HEK293 (cell line): ENCODE results near the gene CCDC57.

Experiments
- CTCF ChIA-PET: fragments of 350-600 bp; formaldehyde crosslinking; extraction: SDS; loops from one replicate; lab custom pipeline; 2021; ENCODE audit warnings: antibody characterized with exemption; lab: Yijun Ruan, JAX
- POLR2A ChIA-PET: fragments of 300-600 bp; formaldehyde crosslinking; extraction: SDS; loops from one replicate; lab custom pipeline; 2020; ENCODE audit warnings: antibody characterized with exemption, inconsistent platforms; lab: Yijun Ruan, JAX
- H3K27ac ChIP-seq: fragments of 200-500 bp; sonication (Bioruptor generic); 2 replicates; pipeline ENCODE4 v1.5.1; 2014; ENCODE audit warnings: low read depth, low read length, control low read depth, inconsistent platforms; ENCODE audit errors: extremely low read depth
- H3K36me3 ChIP-seq, 2 experiments: fragments of 200-500 bp in 1 of 2; sonication (Bioruptor generic) in 1 of 2; 1 replicate in 1 of 2; 2 replicates in 1 of 2; pipeline ENCODE4 v1.5.1; 2014 to 2017; ENCODE audit warnings: inconsistent platforms in 2 of 2, low read length in 2 of 2; ENCODE audit not compliant: control insufficient read depth in 2 of 2, insufficient read depth in 1 of 2
- H3K4me1 ChIP-seq: fragments of 200-500 bp; sonication (Bioruptor generic); 2 replicates; pipeline ENCODE4 v1.5.1; 2014; ENCODE audit warnings: mild to moderate bottlenecking, low read length, inconsistent platforms; ENCODE audit not compliant: control insufficient read depth, insufficient read depth
- H3K4me3 ChIP-seq: 2 replicates; pipeline ENCODE4 v1.5.1; 2011; ENCODE audit warnings: low read depth, mild to moderate bottlenecking, control low read depth, low read length, moderate library complexity
- H3K9me3 ChIP-seq: fragments of 200-500 bp; sonication (Bioruptor generic); 2 replicates; pipeline ENCODE4 v1.5.1; 2014; ENCODE audit warnings: low read depth, low read length, inconsistent platforms; ENCODE audit not compliant: control insufficient read depth, insufficient read depth
- BCL11B ChIP-seq: fragments of 450-650 bp; formaldehyde crosslinking; IDR thresholded peaks from 2 replicates; pipeline ENCODE4 v1.5.1; 2016; ENCODE audit warnings: low read depth, missing biosample characterization, missing genetic modification characterization
- GLIS2 ChIP-seq: fragments of 450-650 bp; formaldehyde crosslinking; IDR thresholded peaks from 2 replicates; pipeline ENCODE4 v1.5.1; 2016; ENCODE audit warnings: missing biosample characterization, missing genetic modification characterization
- HIC1 ChIP-seq: fragments of 450-650 bp; formaldehyde crosslinking; IDR thresholded peaks from 2 replicates; pipeline ENCODE4 v1.5.1; 2016; ENCODE audit warnings: missing biosample characterization, missing genetic modification characterization
- KLF1 ChIP-seq: fragments of 450-650 bp; formaldehyde crosslinking; IDR thresholded peaks from 2 replicates; pipeline ENCODE4 v1.5.1; 2016; ENCODE audit warnings: missing biosample characterization, missing genetic modification characterization
- KLF8 ChIP-seq: fragments of 450-650 bp; formaldehyde crosslinking; IDR thresholded peaks from 2 replicates; pipeline ENCODE4 v1.5.1; 2016; ENCODE audit warnings: missing biosample characterization, missing genetic modification characterization
- PRDM6 ChIP-seq: fragments of 450-650 bp; formaldehyde crosslinking; IDR thresholded peaks from 2 replicates; pipeline ENCODE4 v1.5.1; 2017; ENCODE audit warnings: missing biosample characterization, missing genetic modification characterization
- WT1 ChIP-seq: fragments of 450-650 bp; formaldehyde crosslinking; IDR thresholded peaks from 2 replicates; pipeline ENCODE4 v1.5.1; 2016; ENCODE audit warnings: missing biosample characterization, missing genetic modification characterization
- ZBTB20 ChIP-seq: fragments of 450-650 bp; formaldehyde crosslinking; IDR thresholded peaks from 2 replicates; pipeline ENCODE4 v1.5.1; 2016; ENCODE audit warnings: missing biosample characterization, missing genetic modification characterization
- ZFHX2 ChIP-seq: fragments of 450-650 bp; formaldehyde crosslinking; conservative IDR thresholded peaks from 2 replicates; pipeline ENCODE4 v1.5.1; 2016; ENCODE audit warnings: missing biosample characterization, missing genetic modification characterization
- ZIC2 ChIP-seq: fragments of 450-650 bp; formaldehyde crosslinking; IDR thresholded peaks from 2 replicates; pipeline ENCODE4 v1.5.1; 2016; ENCODE audit warnings: missing biosample characterization, missing genetic modification characterization
- ZNF112 ChIP-seq: fragments of 450-650 bp; formaldehyde crosslinking; IDR thresholded peaks from 2 replicates; pipeline ENCODE4 v1.5.0; 2017; ENCODE audit warnings: missing biosample characterization, missing genetic modification characterization
- ZNF341 ChIP-seq: fragments of 450-650 bp; formaldehyde crosslinking; IDR thresholded peaks from 2 replicates; pipeline ENCODE4; 2016; ENCODE audit warnings: low read depth, missing biosample characterization, missing genetic modification characterization
- ZNF398 ChIP-seq: fragments of 450-650 bp; formaldehyde crosslinking; IDR thresholded peaks from 2 replicates; pipeline ENCODE4 v1.5.1; 2017; ENCODE audit warnings: missing biosample characterization, missing genetic modification characterization
- ZNF423 ChIP-seq: fragments of 450-650 bp; formaldehyde crosslinking; IDR thresholded peaks from 2 replicates; pipeline ENCODE4 v1.5.1; 2016; ENCODE audit warnings: missing biosample characterization, missing genetic modification characterization
- ZNF48 ChIP-seq: fragments of 450-650 bp; formaldehyde crosslinking; IDR thresholded peaks from 2 replicates; pipeline ENCODE4 v1.5.1; 2016; ENCODE audit warnings: missing biosample characterization, missing genetic modification characterization
- ZNF530 ChIP-seq: fragments of 450-650 bp; formaldehyde crosslinking; IDR thresholded peaks from 2 replicates; pipeline ENCODE4 v1.5.1; 2016; ENCODE audit warnings: low read depth, missing biosample characterization, missing genetic modification characterization
- ZNF558 ChIP-seq: fragments of 450-650 bp; formaldehyde crosslinking; IDR thresholded peaks from 2 replicates; pipeline ENCODE4 v1.5.1; 2016; ENCODE audit warnings: missing biosample characterization, missing genetic modification characterization
- ZNF580 ChIP-seq: fragments of 450-650 bp; formaldehyde crosslinking; IDR thresholded peaks from 2 replicates; pipeline ENCODE4 v1.5.1; 2016; ENCODE audit warnings: missing biosample characterization, missing genetic modification characterization
- ZNF600 ChIP-seq: fragments of 450-650 bp; formaldehyde crosslinking; IDR thresholded peaks from 2 replicates; pipeline ENCODE4 v1.5.1; 2016; ENCODE audit warnings: missing biosample characterization, missing genetic modification characterization
- ZNF610 ChIP-seq: fragments of 450-650 bp; formaldehyde crosslinking; IDR thresholded peaks from 2 replicates; pipeline ENCODE4 v1.5.1; 2016; ENCODE audit warnings: missing biosample characterization, missing genetic modification characterization, borderline replicate concordance

The CCDC57 gene

GRCh38 chr17:82103553-82104451 lies 108.8 kb downstream of the CCDC57 start (continued):
- TF ChIP-seq ZNF341 (tag by site-specific recombination), result 0 out of 2 replicates have a peak, but pooled peaks have one; percentile 34
- TF ChIP-seq ZNF558 (tag by site-specific recombination), result no peak
- peak; percentile 36; the same call in 1 of the 2 replicates for TF ChIP-seq KLF8 (tag by site-specific recombination)

GRCh38 chr17:82101767-82102679 lies 110.6 kb downstream of the CCDC57 start:
- TF ChIP-seq HIC1 (0 out of 2 replicates have a peak, but pooled peaks have one; percentile 49), ZNF48 (tag by site-specific recombination) (no peak), ZNF398 (tag by site-specific recombination) (peak; percentile 57), BCL11B (tag by site-specific recombination) (no peak), ZIC2 (peak; percentile 95), ZNF423 (0 out of 2 replicates have a peak, but pooled peaks have one; percentile 55)
- ChIA-PET POLR2A (interaction anchor here (0.6 to 1.5 kb wide), 4 partner anchors 22 to 143 kb away, joined by 3 to 4 read pairs (median 4); partner anchors contain the start of gene RAC3), CTCF (interaction anchor here (0.6 kb wide), 1 partner anchor 56 kb away, joined by 3 read pairs; no protein-coding TSS in a partner anchor)
- Histone ChIP-seq H3K9me3 (no peaks in the 10 kb centered on the region), H3K27ac (no peak overlapping the region), H3K4me1 (peaks cover 13% of the 10 kb centered on the region), H3K36me3 (peaks cover 0 to under 1% of the 10 kb centered on the region in 2 experiments; a peak in 1 of 3 replicates), H3K4me3 (no peak overlapping the region)

- Histone ChIP-seq H3K27ac (0 out of 2 replicates have a peak overlapping the region, but pooled peaks have one; percentile 27), H3K4me1 (peaks cover 9% of the 10 kb centered on the region), H3K4me3 (no peak overlapping the region), H3K36me3 (peaks cover 0 to 8% of the 10 kb centered on the region in 2 experiments; a peak in 1 of 3 replicates), H3K9me3 (no peaks in the 10 kb centered on the region)
- CTCF ChIA-PET, result interaction anchor here (0.6 kb wide), 1 partner anchor 57 kb away, joined by 3 read pairs; no protein-coding TSS in a partner anchor
- POLR2A ChIA-PET, result interaction anchor here (0.6 kb wide), 1 partner anchor 23 kb away, joined by 4 read pairs; no protein-coding TSS in a partner anchor
- peak; percentile 36; the same call in 1 of the 2 replicates for TF ChIP-seq WT1
- TF ChIP-seq ZNF610 (tag by site-specific recombination), result no peak
- TF ChIP-seq GLIS2 (tag by site-specific recombination), result peak; percentile 30
- 0 out of 2 replicates have a peak, but pooled peaks have one; percentile 43 for TF ChIP-seq ZNF600 (tag by site-specific recombination)
- peak; percentile 16; the same call in 1 of the 2 replicates for TF ChIP-seq ZFHX2 (tag by site-specific recombination)
- TF ChIP-seq ZNF580 (tag by site-specific recombination), result no peak
- TF ChIP-seq KLF1 (tag by site-specific recombination), result peak; percentile 76
- no peak for TF ChIP-seq ZNF530 (tag by site-specific recombination)
- TF ChIP-seq ZBTB20 (tag by site-specific recombination), result peak; percentile 52; the same call in 1 of the 2 replicates
- no peak for TF ChIP-seq ZNF112
- TF ChIP-seq PRDM6 (tag by site-specific recombination), result no peak
- TF ChIP-seq ZNF341 (tag by site-specific recombination), result peak; percentile 59; the same call in 1 of the 2 replicates
These were observed 111.3 kb downstream of the CCDC57 start for GRCh38 chr17:82101301-82101715.
